Activated naive CD8-positive, alpha-beta T cell (primary cell): ENCODE results near the gene DHRS2.
"Not testable (repeated sequence)": the region's sequence is repeated elsewhere in the genome, so short reads cannot be mapped to it uniquely, and the experiment has no call there.

Experiments
- H3K27ac Mint-ChIP-seq: one replicate; pipeline ENCODE4 v1.8.0; 2021; ENCODE audit warnings: mixed read lengths
- H3K27me3 Mint-ChIP-seq: one replicate; pipeline ENCODE4 v1.8.0; 2021; ENCODE audit warnings: mixed read lengths
- H3K36me3 Mint-ChIP-seq: one replicate; pipeline ENCODE4 v1.8.0; 2021; ENCODE audit warnings: mixed read lengths
- H3K4me1 Mint-ChIP-seq: one replicate; pipeline ENCODE4 v1.8.0; 2021; ENCODE audit warnings: low read depth, mixed read lengths
- H3K4me3 Mint-ChIP-seq: one replicate; pipeline ENCODE4 v1.8.0; 2021; ENCODE audit warnings: mild to moderate bottlenecking, mixed read lengths
- H3K9me3 Mint-ChIP-seq: one replicate; pipeline ENCODE4 v1.8.0; 2021; ENCODE audit warnings: low read depth, mixed read lengths

The DHRS2 gene, protein sequence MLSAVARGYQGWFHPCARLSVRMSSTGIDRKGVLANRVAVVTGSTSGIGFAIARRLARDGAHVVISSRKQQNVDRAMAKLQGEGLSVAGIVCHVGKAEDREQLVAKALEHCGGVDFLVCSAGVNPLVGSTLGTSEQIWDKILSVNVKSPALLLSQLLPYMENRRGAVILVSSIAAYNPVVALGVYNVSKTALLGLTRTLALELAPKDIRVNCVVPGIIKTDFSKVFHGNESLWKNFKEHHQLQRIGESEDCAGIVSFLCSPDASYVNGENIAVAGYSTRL

DNA sequence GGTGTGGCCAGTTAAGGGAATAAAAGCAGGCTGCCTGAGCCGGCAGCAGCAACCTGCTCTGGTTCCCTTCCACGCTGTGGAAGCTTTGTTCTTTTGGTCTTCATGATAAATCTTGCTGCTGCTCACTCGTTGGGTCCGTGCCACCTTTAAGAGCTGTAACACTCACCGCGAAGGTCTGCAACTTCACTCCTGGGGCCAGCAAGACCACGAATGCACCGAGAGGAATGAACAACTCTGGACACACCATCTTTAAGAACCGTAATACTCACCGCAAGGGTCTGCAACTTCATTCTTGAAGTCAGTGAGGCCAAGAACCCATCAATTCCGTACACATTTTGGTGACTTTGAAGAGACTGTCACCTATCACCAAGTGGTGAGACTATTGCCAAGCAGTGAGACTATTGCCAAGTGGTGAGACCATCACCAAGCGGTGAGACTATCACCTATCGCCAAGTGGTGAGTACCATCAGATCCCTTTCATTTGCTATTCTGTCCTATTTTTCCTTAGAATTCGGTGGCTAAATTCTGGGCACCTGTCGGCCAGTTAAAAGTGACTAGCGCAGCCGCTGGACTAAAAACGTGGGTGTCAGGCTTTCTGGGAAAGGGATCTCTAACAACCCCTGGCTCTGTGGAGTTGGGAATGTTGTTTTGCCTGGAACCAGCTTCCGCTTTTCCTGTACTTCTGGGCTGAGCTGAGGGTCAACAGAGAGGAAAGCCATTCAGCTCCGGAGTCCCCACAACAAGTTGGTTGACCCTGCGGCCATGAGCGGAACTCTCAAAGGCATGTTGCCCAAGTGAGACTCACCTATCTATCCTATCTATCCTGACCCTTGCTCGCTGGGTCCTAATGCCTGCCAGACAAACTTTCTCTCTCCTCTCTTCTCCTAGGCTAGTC is at the start of gene DHRS2:
TSS of gene DHRS2 (plus strand) at position 48 of the 895 bp plus-strand sequence. CDS start 2,501 bp downstream, outside the sequence.
- Mint-ChIP-seq H3K4me1 (peaks cover 5% of the 10 kb centered on the region), H3K27me3 (no peaks in the 10 kb centered on the region), H3K36me3 (no peaks in the 10 kb centered on the region), H3K4me3 (no peak within 1 kb of the TSS), H3K27ac (no peak within 1 kb of the TSS), H3K9me3 (no peaks in the 10 kb centered on the region)

DNA sequence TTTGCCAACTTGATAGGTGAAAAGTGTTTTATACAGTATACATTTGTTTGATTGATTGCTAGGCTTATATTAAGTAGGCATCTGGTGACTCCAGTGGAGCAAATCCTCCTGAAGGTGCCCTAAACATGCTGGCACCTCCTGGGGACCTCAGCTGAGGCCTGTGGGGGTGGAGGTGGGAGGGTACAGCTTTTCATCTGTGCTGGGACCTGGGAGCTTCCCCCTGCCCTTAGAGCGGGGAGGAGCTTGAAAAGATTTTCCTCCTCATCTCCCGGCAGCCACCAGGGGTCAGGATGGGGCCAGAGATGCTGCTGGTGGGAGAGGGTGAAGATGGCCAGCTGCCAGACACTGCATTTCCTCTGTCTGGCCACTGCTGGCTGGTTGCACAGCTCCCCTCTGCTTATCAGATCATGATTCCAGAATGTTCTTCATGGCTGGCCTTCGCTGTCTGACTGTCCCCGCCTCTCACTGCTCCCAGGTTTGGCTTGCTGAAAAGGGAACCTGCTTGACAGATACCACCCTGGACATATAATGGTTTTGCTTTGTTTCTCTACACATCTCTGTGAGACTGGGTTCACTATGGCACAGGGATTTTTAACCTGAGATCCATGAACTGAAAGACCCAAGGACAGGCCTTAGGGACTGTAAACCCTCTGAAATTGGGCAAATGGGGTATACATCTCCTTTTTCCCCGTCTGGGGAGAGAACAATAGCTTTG is 47.1 kb upstream of the DHRS2 start:
- Mint-ChIP-seq H3K9me3 (no peaks in the 10 kb centered on the region), H3K4me1 (peaks cover 6% of the 10 kb centered on the region), H3K36me3 (no peaks in the 10 kb centered on the region), H3K4me3 (no peak overlapping the region), H3K27me3 (no peaks in the 10 kb centered on the region), H3K27ac (no peak overlapping the region)

DNA sequence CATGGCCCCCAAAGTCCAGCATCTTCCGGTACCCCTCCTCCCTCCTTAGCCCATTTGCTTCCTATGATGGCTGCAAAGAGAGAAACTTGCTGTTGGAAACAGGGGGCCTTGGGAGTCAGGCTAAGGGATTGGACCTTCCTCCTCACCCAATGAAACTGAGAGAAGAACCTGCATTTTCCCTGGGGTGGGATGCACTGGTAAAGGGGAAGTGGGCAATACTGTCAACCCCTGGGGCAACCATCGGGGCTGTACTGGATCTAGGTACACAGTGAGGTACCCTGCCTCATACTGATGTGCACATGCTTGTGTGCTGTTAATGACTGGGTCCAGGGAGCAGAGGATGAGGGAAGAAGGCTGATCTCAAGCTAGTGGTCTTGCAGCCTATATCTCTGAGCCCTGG is 46.6 kb upstream of the DHRS2 start:
- Mint-ChIP-seq H3K4me1 (peaks cover 6% of the 10 kb centered on the region), H3K27ac (no peak overlapping the region), H3K9me3 (no peaks in the 10 kb centered on the region), H3K36me3 (no peaks in the 10 kb centered on the region), H3K27me3 (no peaks in the 10 kb centered on the region), H3K4me3 (no peak overlapping the region)

DNA sequence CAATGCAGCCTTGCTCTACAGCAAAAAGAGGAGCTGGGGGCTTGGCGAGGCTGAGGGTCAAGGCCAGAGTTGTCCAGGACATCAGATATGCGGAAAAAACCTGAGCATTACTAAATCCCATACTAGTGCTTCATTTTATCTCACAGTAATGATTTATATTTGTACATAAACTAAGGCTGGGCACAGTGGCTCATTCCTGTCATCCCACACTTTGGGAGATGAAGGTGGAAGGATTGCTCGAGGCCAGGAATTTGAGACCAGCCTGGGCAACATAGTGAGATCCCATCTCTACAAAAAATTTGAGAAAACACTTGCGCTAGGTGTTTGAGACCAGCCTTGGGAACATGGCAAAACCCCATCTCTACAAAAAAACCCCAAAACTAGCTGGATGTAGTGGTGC is 46.0 kb upstream of the DHRS2 start:
- no peaks in the 10 kb centered on the region for H3K9me3 Mint-ChIP-seq
- peaks cover 6% of the 10 kb centered on the region for H3K4me1 Mint-ChIP-seq
- no peaks in the 10 kb centered on the region for H3K27me3 Mint-ChIP-seq
- H3K4me3 Mint-ChIP-seq, result no peak overlapping the region
- no peak overlapping the region for H3K27ac Mint-ChIP-seq
- H3K36me3 Mint-ChIP-seq, result no peaks in the 10 kb centered on the region

DNA sequence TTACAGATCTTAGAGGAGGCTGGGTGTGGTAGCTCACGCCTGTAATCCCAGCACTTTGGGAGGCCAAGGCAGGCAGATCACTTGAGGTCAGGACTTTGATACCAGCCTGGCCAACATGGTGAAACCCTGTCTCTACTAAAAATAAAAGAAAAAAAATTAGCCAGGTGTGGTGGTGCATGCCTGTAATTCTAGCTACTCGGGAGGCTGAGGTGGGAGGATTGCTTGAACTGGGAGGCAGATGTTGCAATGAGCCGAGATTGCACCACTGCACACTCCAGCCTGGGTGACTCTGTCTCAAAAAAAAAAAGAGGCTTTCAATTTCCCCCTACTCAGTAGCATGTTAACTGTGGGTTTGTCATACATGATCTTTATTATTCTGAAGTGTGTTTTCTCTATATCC is 42.0 kb upstream of the DHRS2 start:
- H3K9me3 Mint-ChIP-seq, H3K27me3 Mint-ChIP-seq, H3K27ac Mint-ChIP-seq: not testable (repeated sequence)

DNA sequence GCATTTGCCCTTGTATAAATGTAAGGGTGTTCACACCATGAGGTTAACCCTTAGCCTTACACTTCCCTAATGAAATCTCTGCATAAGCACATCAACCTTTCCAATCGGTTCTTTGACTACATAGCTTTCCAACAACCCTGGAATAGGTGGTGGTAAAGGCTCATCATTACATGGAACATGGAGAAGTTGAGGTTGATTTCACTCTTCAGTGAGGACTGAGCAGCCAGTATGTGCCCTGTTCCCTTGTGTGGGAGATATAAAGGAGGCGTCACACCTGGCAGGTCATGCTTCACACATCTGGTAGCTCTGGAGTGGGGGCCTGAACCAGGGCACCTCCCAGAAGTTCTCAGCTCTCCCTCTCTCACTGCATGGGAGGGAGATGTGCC is 35.8 kb upstream of the DHRS2 start:
- Mint-ChIP-seq H3K36me3 (peaks cover 4% of the 10 kb centered on the region), H3K27me3 (no peaks in the 10 kb centered on the region), H3K4me1 (no peaks in the 10 kb centered on the region), H3K9me3 (no peaks in the 10 kb centered on the region), H3K4me3 (no peak overlapping the region), H3K27ac (no peak overlapping the region)

More for the DNA sequence above, 42.0 kb upstream of the DHRS2 start:
- not testable (repeated sequence) for H3K4me1 Mint-ChIP-seq, H3K36me3 Mint-ChIP-seq, H3K4me3 Mint-ChIP-seq

DNA sequence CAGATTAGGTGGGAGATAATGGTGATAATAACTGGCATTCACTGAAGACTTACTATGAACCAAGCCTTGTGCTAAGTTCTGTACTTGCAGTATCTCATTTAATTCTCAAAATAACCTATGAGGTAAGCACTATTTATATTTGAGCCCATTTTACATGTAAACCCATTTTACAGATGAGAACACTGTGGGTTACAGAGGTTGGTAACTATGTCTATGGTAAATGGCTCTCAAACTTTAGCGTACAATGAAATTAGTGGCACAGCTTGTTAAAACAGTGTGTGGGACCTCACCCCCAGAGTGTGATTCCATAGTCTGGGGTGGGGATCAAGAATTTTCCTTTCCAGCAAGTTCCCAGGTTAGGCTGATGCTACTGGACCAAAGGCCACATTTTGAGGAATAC is 35.4 kb upstream of the DHRS2 start:
- Mint-ChIP-seq H3K4me1 (peaks cover 3% of the 10 kb centered on the region), H3K9me3 (no peaks in the 10 kb centered on the region), H3K36me3 (peaks cover 4% of the 10 kb centered on the region), H3K27ac (no peak overlapping the region), H3K27me3 (no peaks in the 10 kb centered on the region), H3K4me3 (no peak overlapping the region)

DNA sequence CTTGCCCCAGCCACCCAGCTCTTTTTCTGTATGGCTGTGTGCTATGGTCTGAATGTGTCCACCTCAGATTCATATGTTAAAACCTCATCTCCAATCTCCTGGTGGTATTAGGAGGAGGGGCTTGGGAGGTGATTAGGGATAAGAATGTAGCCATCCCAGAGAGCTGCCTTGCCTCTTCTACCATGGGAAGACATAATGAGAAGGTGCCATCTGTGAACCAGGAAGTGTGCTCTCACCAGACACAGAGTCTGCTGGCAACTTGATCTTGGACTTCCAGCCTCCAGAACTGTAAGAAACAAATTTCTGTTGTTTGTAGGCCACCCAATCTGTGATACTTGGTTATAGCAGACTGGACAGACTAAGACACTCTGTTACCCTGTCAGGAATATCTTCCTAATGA is 34.7 kb upstream of the DHRS2 start:
- no peaks in the 10 kb centered on the region for H3K27me3 Mint-ChIP-seq
- no peak overlapping the region for H3K4me3 Mint-ChIP-seq
- H3K4me1 Mint-ChIP-seq, result peaks cover 6% of the 10 kb centered on the region
- H3K27ac Mint-ChIP-seq, result no peak overlapping the region
- peaks cover 4% of the 10 kb centered on the region for H3K36me3 Mint-ChIP-seq
- H3K9me3 Mint-ChIP-seq, result no peaks in the 10 kb centered on the region

DNA sequence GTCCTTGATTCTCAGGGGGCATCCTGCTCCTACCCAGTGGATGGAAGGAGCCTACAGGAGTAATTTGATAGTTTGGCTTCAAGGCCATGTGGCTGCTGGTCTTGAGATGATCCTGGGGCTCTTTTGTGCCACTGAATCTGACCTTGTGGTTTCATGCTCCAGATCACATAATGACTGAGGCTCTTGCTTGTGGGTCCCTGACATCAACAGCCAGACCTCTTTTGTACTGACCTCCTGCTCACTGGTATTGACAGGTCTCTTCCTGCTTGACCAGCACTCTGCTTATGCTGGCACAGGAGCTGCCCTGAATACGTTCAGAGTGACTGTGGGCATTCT is 34.4 kb upstream of the DHRS2 start:
- Mint-ChIP-seq H3K9me3 (no peaks in the 10 kb centered on the region), H3K27ac (no peak overlapping the region), H3K4me3 (no peak overlapping the region), H3K4me1 (peaks cover 8% of the 10 kb centered on the region), H3K27me3 (no peaks in the 10 kb centered on the region), H3K36me3 (peaks cover 4% of the 10 kb centered on the region)

DNA sequence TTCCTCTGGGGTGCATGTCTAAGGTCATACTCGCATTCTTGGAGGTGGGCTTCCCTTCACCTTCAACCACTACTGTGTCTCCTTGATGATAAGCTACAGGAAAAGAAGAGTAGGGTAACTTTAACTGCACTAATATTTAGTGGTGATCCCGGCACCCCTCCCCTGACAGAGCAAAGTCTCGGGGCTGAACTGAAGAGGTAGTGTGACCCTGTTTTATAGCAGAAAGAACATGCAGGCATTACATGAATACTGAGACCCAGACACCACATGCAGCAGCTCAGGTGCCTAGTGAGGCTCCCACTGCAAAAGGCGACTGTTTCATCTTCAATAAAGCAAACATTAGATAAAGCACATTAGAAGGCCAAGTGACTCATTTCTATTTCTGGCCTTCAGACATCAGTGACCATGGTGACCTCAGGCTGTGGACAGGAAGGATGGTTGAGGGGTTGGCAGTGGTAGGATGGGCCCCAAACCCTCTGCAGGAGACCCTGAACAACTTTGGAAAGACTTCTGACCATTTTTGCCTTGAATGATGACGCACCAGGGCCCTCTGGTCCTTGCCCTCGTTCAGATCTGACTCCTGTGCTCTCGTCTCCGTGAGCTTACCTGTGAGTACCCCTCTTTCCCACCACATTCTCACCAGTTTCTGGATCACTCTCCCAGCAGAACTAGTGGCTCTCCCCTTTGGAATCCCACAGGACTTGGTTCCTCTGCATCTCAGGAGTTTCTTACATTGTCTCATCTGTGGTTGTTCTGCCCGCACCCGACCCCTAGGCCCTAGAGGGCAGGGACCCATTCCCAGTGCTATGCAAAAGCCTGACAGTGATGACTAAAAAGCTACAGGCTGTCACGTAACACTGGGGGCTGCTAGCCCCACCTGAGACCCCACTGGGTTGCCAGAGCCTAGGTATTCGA is 33.7 kb upstream of the DHRS2 start:
- Mint-ChIP-seq H3K4me3 (no peak overlapping the region), H3K27ac (no peak overlapping the region), H3K4me1 (peaks cover 10% of the 10 kb centered on the region), H3K27me3 (no peaks in the 10 kb centered on the region), H3K9me3 (no peaks in the 10 kb centered on the region), H3K36me3 (peaks cover 4% of the 10 kb centered on the region)

DNA sequence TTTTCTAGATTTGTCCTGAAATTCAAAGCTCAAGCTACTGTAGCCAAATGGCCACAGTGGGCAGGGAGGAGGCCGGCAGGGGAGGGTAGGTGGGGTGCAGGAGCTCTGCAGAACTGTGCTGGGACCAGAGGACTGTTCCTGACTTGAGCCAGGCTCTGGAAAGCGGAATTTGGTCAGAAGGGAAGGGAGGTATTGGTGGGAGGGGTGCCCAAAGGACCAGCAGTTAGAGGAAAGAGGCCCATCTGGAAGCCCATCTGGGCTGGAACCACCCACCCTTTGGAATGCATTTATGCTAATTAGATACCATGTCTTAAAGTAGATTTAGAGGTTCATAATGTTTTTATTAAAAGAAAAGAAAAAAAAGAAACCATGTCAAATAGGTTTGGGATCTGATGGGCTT is 33.1 kb upstream of the DHRS2 start:
- Mint-ChIP-seq H3K27ac (no peak overlapping the region), H3K9me3 (no peaks in the 10 kb centered on the region), H3K4me3 (no peak overlapping the region), H3K27me3 (no peaks in the 10 kb centered on the region), H3K4me1 (peaks cover 10% of the 10 kb centered on the region), H3K36me3 (peaks cover 4% of the 10 kb centered on the region)

DNA sequence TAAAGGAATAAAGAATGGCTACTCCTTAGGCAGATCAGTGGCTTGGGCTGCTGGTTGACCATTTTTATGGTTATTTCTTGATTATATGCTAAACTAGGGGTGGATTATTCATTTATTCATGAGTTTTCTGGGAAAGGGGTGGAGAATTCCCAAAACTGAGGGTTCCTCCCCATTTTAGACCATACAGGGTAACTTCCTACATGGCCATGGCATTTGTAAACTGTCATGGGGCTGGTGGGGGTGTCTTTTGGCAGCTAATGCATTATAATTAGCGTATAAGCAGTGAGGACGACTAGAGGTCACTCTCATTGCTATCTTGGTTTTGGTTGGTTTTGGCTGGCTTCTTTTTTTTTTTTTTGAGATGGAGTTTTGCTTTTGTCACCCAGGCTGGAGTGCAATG is 32.0 kb upstream of the DHRS2 start:
- H3K9me3 Mint-ChIP-seq, result peaks cover 4% of the 10 kb centered on the region
- no peaks in the 10 kb centered on the region for H3K27me3 Mint-ChIP-seq

DNA sequence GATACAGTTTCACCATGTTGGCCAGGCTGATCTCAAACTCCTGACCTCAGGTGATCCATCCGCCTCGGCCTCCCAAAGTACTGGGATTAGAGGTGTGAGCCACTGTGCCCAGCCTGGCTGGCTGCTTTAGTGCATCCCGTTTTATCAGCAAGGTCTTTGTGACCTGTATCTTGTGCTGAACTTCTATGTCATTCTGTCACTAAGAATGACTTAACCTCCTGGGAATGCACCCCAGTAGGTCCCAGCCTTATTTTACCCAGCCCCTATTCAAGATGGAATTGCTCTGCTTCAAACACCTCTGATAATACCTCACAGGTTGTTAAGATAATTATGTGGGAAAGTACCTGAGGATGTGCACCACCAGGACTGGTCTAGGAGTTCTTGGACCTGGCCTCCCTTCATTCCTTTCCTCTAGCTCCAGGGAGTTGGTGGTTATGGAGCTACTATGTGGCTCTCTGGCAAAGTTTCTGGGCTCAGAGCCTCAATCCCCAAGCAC is 31.4 kb upstream of the DHRS2 start:
- H3K9me3 Mint-ChIP-seq, result peaks cover 5% of the 10 kb centered on the region

More for the DNA sequence above, 32.0 kb upstream of the DHRS2 start:
- Mint-ChIP-seq H3K27ac (no peak overlapping the region), H3K4me1 (peaks cover 16% of the 10 kb centered on the region), H3K36me3 (peaks cover 6% of the 10 kb centered on the region), H3K4me3 (no peak overlapping the region)

DNA sequence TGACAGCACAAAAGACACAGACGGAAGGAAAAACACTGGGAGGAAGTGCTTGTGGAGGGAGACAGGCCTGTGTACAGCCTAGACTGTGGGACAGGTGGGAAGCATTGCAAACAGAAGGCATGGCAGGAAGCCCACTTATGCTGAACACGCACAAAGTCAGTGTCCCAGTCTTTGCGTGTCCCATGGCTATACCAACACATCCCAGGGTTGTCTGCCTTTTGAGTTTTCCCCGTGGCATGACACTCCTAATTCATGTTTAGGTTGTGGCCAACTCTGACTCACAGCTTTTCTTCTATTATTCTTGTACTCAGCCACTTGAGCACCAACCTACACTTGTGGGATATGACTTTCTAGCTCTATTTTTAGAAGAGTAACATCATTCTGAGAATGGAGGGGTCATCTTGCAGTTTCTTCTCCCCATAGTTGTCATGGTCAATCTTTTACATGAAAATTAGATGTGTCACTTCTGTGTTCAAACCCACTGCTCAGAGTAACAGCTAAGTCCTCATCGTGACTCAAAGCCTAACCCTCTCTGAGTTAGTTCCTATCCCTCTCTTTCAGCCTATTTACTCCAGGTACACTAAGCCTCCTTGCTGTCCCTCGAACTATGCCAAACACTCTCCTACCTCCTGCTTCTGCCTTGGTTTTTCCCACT is 30.1 kb upstream of the DHRS2 start:
- peak overlapping the region; percentile 80 for H3K27ac Mint-ChIP-seq
- peaks cover 35% of the 10 kb centered on the region for H3K4me1 Mint-ChIP-seq
- peak overlapping the region; percentile 40 for H3K4me3 Mint-ChIP-seq

More for the DNA sequence above, 31.4 kb upstream of the DHRS2 start:
- H3K4me3 Mint-ChIP-seq, result no peak overlapping the region
- no peak overlapping the region for H3K27ac Mint-ChIP-seq
- peaks cover 7% of the 10 kb centered on the region for H3K36me3 Mint-ChIP-seq
- H3K27me3 Mint-ChIP-seq, result no peaks in the 10 kb centered on the region
- peaks cover 22% of the 10 kb centered on the region for H3K4me1 Mint-ChIP-seq

More for the DNA sequence above, 30.1 kb upstream of the DHRS2 start:
- Mint-ChIP-seq H3K9me3 (peaks cover 5% of the 10 kb centered on the region), H3K27me3 (no peaks in the 10 kb centered on the region), H3K36me3 (peaks cover 7% of the 10 kb centered on the region)
